ENCODE results near the gene PGM2.

The PGM2 gene

GRCh38 chr4:37908488-37909331, 82.2 kb downstream of the PGM2 start:
- TF ChIP-seq CTCF (IDR thresholded peaks at IDR 0.05; ENCODE audit: borderline replicate concordance, insufficient read depth, low read depth, low read length), result no peak
- no peak overlapping the region for H3K4me3 ChIP-seq (ENCODE audit: low read depth, low read length)

DNA sequence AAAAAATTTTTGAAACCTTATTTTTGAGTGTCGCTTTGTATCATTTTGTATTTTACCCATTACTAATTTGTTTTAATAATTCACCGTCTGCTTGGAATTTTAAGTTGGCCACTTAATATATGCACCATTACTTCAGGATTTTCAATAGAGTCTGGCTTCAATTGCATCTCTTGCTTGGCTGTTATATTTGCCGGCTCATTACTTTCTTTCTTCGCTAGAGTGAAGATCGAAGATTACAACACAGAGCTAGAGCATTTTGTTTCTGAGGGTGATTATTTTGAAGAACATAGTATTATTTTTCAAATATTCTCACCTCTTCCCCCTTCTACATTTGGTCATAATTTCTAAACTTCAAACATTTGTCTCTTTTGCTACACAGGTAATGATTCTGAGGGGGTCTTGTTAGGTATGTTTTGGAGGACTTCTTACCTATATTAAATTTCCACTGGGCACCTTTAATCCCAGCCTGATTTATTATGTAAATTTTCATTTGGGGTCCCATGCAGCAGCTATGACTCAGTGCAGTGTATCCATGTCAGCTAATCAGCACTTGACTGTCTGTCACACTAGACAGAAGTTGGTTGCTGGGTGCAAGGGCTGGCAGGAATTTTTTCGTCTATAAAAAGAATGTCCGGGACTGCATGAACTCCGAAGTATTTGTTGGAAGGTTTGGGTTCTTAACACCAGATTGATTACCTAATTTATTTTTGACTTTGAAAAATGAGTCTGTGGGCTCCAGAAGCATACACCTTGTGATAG, 83.0 kb downstream of the PGM2 start:
- TF ChIP-seq CTCF (IDR thresholded peaks at IDR 0.05; ENCODE audit: borderline replicate concordance, insufficient read depth, low read depth, low read length), result no peak

GRCh38 chr4:37910091-37910486, 83.6 kb downstream of the PGM2 start:
- no peak overlapping the region for H3K4me3 ChIP-seq (ENCODE audit: low read depth, low read length)
- TF ChIP-seq CTCF (IDR thresholded peaks at IDR 0.05; ENCODE audit: borderline replicate concordance, insufficient read depth, low read depth, low read length), result no peak

More for the DNA sequence above, 83.0 kb downstream of the PGM2 start:
- no peak overlapping the region for H3K4me3 ChIP-seq (ENCODE audit: low read depth, low read length)
